Measurements from ENCODE around the gene CFD.

CFD gene

DNA sequence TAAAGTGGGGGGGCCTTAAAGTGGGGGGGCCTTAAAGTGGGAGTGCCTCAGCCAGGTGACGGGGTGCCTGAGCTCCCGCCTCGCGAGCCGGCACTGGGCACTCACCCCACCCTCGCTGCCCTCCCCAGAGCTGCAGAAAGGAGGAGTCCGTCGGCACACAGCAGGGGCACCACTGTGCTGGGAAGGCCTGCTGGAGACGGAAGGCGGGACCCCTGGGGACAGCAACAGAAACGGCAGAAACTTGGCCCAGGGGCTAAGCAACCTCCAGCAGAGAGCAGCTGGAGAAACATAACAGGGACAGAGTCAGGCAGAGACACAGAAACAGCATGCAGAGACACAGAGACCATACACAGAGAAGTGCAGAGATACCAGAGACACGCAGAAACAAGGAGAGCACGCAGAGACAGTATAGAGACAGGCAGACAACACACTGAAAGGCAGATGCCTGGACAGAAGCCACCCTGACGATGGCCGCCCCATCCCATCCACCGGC lies 7.9 kb downstream of the CFD start:
- DNase-seq (ENCODE audit: insufficient read length, low spot score), result no peak
- FAIRE-seq, result no peak
- TF ChIP-seq, protein P1, sequence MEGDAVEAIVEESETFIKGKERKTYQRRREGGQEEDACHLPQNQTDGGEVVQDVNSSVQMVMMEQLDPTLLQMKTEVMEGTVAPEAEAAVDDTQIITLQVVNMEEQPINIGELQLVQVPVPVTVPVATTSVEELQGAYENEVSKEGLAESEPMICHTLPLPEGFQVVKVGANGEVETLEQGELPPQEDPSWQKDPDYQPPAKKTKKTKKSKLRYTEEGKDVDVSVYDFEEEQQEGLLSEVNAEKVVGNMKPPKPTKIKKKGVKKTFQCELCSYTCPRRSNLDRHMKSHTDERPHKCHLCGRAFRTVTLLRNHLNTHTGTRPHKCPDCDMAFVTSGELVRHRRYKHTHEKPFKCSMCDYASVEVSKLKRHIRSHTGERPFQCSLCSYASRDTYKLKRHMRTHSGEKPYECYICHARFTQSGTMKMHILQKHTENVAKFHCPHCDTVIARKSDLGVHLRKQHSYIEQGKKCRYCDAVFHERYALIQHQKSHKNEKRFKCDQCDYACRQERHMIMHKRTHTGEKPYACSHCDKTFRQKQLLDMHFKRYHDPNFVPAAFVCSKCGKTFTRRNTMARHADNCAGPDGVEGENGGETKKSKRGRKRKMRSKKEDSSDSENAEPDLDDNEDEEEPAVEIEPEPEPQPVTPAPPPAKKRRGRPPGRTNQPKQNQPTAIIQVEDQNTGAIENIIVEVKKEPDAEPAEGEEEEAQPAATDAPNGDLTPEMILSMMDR (IDR thresholded peaks at IDR 0.05; ENCODE audit: insufficient read depth, missing control alignments), result no peak

DNA sequence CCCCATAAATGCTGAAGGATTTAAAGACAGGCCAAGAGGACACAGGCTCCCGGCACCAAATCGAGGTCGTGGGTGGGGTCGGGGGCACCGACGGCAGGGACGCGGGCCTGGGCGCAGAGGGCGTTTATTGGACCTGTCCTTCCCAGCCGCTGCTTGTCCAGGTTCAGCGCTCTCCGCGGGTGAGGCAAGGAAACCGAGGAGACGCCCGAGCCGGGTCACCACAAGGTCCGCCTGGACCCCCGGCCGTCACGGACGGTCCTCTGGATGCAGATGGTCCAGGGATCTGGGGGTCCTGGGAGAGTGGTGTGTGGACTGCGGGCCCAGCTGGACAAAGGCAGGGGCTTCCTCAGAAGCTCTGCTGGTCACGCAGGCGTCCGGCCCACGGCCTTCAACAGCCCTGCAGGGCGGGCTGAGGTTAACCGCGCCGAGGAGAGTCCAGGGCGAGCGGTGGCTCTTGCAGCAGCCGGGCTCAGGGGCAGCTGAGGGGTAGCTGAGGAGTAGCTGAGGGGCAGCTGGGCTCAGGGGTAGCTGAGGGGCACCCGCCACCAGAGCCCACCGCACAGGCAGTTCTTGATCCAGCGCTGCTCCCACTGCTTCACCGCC lies 8.5 kb downstream of the CFD start:
- DNase-seq (ENCODE audit: insufficient read length, low spot score) (no peak), FAIRE-seq (no peak)
- TF ChIP-seq, protein P1 (IDR thresholded peaks at IDR 0.05; ENCODE audit: insufficient read depth, missing control alignments), result no peak

DNA sequence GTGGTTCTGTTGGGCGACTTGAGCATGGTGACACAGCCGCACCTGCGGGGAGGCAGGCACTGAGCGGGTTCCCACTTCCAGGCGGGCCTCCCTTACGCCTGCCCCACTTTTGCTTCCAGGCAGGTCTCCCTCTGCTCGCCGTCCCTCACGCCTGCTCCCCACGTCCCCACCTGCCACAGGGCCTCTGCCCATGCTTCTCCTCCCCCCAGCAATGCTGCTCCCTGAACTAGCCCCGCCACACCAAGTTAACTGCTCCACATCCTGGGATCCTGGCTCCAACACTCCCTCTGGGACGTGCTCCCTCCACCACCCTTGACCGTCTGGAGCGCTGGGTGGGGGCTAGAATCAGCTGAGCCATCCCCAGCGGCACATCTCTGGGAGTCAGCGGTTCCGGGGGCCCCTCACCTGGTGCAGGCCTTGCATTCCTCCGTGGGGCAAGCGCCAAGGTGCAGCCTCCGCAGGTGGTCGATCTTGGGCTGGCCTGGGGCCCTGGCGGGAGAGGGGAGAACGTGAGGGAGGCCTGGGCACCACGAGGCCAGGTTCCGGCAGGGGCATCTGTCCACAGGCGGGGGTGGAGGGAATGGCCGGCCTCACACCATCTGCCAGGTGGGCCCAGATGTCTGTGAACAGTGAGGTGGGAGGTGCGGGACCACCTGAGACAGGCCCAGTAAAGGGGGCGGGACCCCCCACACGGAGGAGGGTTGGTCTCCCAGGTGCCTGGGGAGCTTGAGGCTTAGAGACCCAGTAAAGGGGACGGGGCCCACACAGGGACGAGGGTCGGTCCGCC lies 9.2 kb downstream of the CFD start:
- FAIRE-seq, result no peak
- DNase-seq (ENCODE audit: insufficient read length, low spot score), result no peak
- TF ChIP-seq, protein P1 (IDR thresholded peaks at IDR 0.05; ENCODE audit: insufficient read depth, missing control alignments), result no peak

DNA sequence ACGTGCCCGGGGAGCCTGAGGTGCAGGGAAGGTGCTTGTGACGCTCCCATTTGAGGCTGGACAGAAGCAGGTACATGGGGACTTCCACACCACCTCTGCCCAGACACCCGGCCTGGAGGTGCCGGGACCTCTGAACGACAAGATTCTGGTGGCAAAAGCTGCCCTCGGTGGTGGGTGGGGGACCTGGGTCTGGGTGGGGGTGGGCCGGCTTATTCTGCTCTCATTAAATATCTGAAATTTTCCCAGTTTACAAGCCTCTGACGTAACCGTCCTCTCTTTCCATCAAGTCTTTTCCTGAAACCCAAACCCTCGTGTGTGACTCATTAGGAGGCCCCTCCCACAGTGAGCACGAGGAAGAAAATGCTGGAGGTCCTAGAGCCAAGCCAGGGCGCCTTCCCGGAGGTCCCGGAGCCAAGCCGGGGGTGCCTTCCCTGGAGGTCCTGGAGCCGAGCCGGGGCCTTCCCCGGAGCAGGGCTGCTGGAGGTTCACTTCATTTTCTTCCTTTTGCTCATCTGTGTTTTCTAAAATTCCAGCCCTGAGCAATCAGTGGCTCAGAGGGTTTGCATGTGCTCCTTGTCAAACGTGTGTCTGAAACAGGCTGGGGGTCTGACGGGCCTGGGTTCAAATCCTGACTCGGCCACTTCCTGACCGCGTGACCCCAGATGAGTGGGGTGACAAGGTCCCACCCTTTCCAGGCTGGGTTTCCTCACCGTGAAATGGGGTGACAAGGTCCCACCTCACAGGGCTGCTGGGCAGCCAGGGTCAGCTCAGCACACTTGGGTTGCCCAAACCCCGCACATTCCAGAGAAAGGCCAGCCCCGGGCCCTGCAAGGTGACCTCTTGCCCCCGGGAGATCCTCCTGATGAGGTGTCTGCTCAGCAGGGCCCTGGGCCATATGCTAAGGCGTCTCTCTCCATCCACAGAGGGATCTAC lies 10.0 kb downstream of the CFD start:
- FAIRE-seq (no peak), DNase-seq (ENCODE audit: insufficient read length, low spot score) (no peak)
- TF ChIP-seq, protein P1 (IDR thresholded peaks at IDR 0.05; ENCODE audit: insufficient read depth, missing control alignments), result no peak

DNA sequence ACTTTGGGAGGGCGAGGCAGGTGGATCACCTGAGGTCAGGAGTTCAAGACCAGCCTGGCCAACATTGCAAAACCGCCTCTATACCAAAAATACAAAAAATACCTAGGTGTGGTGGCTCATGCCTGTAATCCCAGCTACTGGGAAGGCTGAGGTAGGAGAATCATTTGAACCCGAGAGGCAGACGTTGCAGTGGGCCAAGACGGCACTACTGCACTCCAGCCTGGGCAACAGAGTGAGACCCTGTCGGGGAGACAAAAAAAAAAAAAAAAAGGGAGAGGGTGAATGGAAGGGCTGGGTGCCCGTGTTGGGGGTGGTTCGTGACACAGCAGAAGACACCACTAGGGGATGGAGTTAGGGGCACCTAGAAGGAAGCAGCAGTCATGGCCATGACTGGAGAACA lies 10.8 kb downstream of the CFD start:
- DNase-seq (ENCODE audit: insufficient read length, low spot score) (no peak), FAIRE-seq (no peak)
- TF ChIP-seq, protein P1 (IDR thresholded peaks at IDR 0.05; ENCODE audit: insufficient read depth, missing control alignments), result no peak

DNA sequence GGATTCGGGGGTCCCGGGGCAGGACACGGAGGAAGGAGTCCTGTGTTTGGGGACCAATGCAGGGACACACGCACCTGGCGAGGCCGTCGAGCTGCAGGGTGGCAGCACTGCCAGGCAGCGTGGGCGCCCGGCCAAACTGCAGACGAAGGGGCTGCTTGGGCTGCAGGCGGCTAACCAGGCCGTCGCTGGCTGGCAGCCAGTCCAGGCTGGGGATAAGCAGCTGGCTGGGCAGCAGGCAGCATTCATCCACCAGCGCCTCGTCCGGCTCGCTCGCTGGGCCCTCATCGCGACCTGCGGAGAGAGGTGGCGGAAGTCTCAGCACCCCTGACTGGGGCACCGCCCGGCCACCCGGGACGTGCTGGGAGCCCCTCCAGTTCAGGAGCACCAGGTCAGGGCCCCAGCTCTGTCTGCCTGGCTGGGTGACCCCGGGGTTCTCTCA lies 11.5 kb downstream of the CFD start:
- TF ChIP-seq, protein P1 (IDR thresholded peaks at IDR 0.05; ENCODE audit: insufficient read depth, missing control alignments), result no peak
- no peak for DNase-seq (ENCODE audit: insufficient read length, low spot score)
- FAIRE-seq, result no peak

Measured in D721Med (cell line).